Measurements from ENCODE around the gene ADGRG3.

Gene ADGRG3

GRCh38 chr16:57692636-57693035 is 24.5 kb downstream of the ADGRG3 start:
- Histone ChIP-seq H3K9ac (ENCODE audit: low read depth, low read length) (no peak overlapping the region), H3K27me3 (ENCODE audit: insufficient read depth, low read length, poor library complexity) (no peaks in the 10 kb centered on the region), H3K9me3 (ENCODE audit: insufficient read depth, low read length, severe bottlenecking) (no peaks in the 10 kb centered on the region), H2AFZ (ENCODE audit: low read depth, low read length) (no peak overlapping the region), H3K36me3 (ENCODE audit: insufficient read depth, low read length) (no peaks in the 10 kb centered on the region), H3K27ac (ENCODE audit: low read length) (no peak overlapping the region), H4K20me1 (ENCODE audit: insufficient read depth, low read length) (no peaks in the 10 kb centered on the region), H3K4me3 (ENCODE audit: low read depth in 1 of 2, low read length in 2 of 2) (no peak overlapping the region), H3K4me2 (ENCODE audit: insufficient read depth, low read length) (no peak overlapping the region), H3K4me1 (ENCODE audit: insufficient read depth, low read length) (peaks cover 30% of the 10 kb centered on the region), H3K79me2 (ENCODE audit: insufficient read depth, low read length) (no peaks in the 10 kb centered on the region)
- TF ChIP-seq EZH2 (IDR thresholded peaks at IDR 0.05; ENCODE audit: borderline replicate concordance, low read depth, low read length, severe bottlenecking) (no peak), CTCF (IDR thresholded peaks at IDR 0.05; ENCODE audit: borderline replicate concordance, extremely low read depth, low read length, poor library complexity, severe bottlenecking) (no peak)
- DNase-seq (no peak), ATAC-seq (ENCODE audit: insufficient read depth, low read depth) (no peak)

GRCh38 chr16:57693550-57693949 is 25.4 kb downstream of the ADGRG3 start:
- DNase-seq, result no peak
- Histone ChIP-seq H3K9ac (ENCODE audit: low read depth, low read length) (no peak overlapping the region), H3K27me3 (ENCODE audit: insufficient read depth, low read length, poor library complexity) (no peaks in the 10 kb centered on the region), H2AFZ (ENCODE audit: low read depth, low read length) (no peak overlapping the region), H3K27ac (ENCODE audit: low read length) (no peak overlapping the region), H3K9me3 (ENCODE audit: insufficient read depth, low read length, severe bottlenecking) (no peaks in the 10 kb centered on the region), H3K79me2 (ENCODE audit: insufficient read depth, low read length) (no peaks in the 10 kb centered on the region), H3K4me2 (ENCODE audit: insufficient read depth, low read length) (no peak overlapping the region), H3K4me3 (ENCODE audit: low read depth in 1 of 2, low read length in 2 of 2) (no peak overlapping the region), H4K20me1 (ENCODE audit: insufficient read depth, low read length) (no peaks in the 10 kb centered on the region), H3K4me1 (ENCODE audit: insufficient read depth, low read length) (peaks cover 28% of the 10 kb centered on the region), H3K36me3 (ENCODE audit: insufficient read depth, low read length) (no peaks in the 10 kb centered on the region)
- no peak for ATAC-seq (ENCODE audit: insufficient read depth, low read depth)
- TF ChIP-seq EZH2 (IDR thresholded peaks at IDR 0.05; ENCODE audit: borderline replicate concordance, low read depth, low read length, severe bottlenecking), result no peak

- H3K9me3 ChIP-seq (ENCODE audit: insufficient read depth, low read length, severe bottlenecking), result no peaks in the 10 kb centered on the region
- H3K4me1 ChIP-seq (ENCODE audit: insufficient read depth, low read length), result peaks cover 21% of the 10 kb centered on the region
- H2AFZ ChIP-seq (ENCODE audit: low read depth, low read length), result no peak overlapping the region
- no peaks in the 10 kb centered on the region for H4K20me1 ChIP-seq (ENCODE audit: insufficient read depth, low read length)
- H3K9ac ChIP-seq (ENCODE audit: low read depth, low read length), result no peak overlapping the region
- ATAC-seq (ENCODE audit: insufficient read depth, low read depth) (no peak), DNase-seq (no peak)
- H3K27ac ChIP-seq (ENCODE audit: low read length), result no peak overlapping the region
- no peaks in the 10 kb centered on the region for H3K27me3 ChIP-seq (ENCODE audit: insufficient read depth, low read length, poor library complexity)
- H3K79me2 ChIP-seq (ENCODE audit: insufficient read depth, low read length), result no peaks in the 10 kb centered on the region
- no peak overlapping the region for H3K4me2 ChIP-seq (ENCODE audit: insufficient read depth, low read length)
- H3K4me3 ChIP-seq (ENCODE audit: low read depth in 1 of 2, low read length in 2 of 2), result no peak overlapping the region
- no peak for TF ChIP-seq EZH2 (IDR thresholded peaks at IDR 0.05; ENCODE audit: borderline replicate concordance, low read depth, low read length, severe bottlenecking)
- no peak for TF ChIP-seq CTCF (IDR thresholded peaks at IDR 0.05; ENCODE audit: borderline replicate concordance, extremely low read depth, low read length, poor library complexity, severe bottlenecking)
- no peaks in the 10 kb centered on the region for H3K36me3 ChIP-seq (ENCODE audit: insufficient read depth, low read length)
Measured at GRCh38 chr16:57694231-57694724, 26.2 kb downstream of the ADGRG3 start.

GRCh38 chr16:57694725-57695679 is 26.9 kb downstream of the ADGRG3 start, which contains the start of gene DRC7:
Gene DRC7, plus strand, starts transcription at chr16:57694806. Its CDS starts 3,144 bp downstream, at chr16:57697950.
- peak within 1 kb of the TSS; percentile 45; the same call in 1 of the 2 replicates for H2AFZ ChIP-seq (ENCODE audit: low read depth, low read length)
- H3K9me3 ChIP-seq (ENCODE audit: insufficient read depth, low read length, severe bottlenecking), result no peaks in the 10 kb centered on the region
- 0 out of 3 replicates have a peak, but pooled peaks have one; percentile 13 for ATAC-seq (ENCODE audit: insufficient read depth, low read depth)
- DNase-seq, result peak; percentile 45
- no peaks in the 10 kb centered on the region for H3K79me2 ChIP-seq (ENCODE audit: insufficient read depth, low read length)
- H3K27ac ChIP-seq (ENCODE audit: low read length), result no peak within 1 kb of the TSS
- H3K4me3 ChIP-seq (ENCODE audit: low read depth in 1 of 2, low read length in 2 of 2), result no peak within 1 kb of the TSS
- no peaks in the 10 kb centered on the region for H3K27me3 ChIP-seq (ENCODE audit: insufficient read depth, low read length, poor library complexity)
- H3K4me2 ChIP-seq (ENCODE audit: insufficient read depth, low read length), result peak within 1 kb of the TSS; percentile 49
- peaks cover 13% of the 10 kb centered on the region for H3K4me1 ChIP-seq (ENCODE audit: insufficient read depth, low read length)
- no peak for TF ChIP-seq CTCF (IDR thresholded peaks at IDR 0.05; ENCODE audit: borderline replicate concordance, extremely low read depth, low read length, poor library complexity, severe bottlenecking)
- no peaks in the 10 kb centered on the region for H4K20me1 ChIP-seq (ENCODE audit: insufficient read depth, low read length)
- no peak within 1 kb of the TSS for H3K9ac ChIP-seq (ENCODE audit: low read depth, low read length)
- H3K36me3 ChIP-seq (ENCODE audit: insufficient read depth, low read length), result no peaks in the 10 kb centered on the region
